SH-SY5Y (cell line): ENCODE results near the gene PPP1R14C.

Experiments
- GATA2 ChIP-seq: IDR thresholded peaks from 2 replicates; pipeline ENCODE4 v1.6.1; 2011; ENCODE audit warnings: mild to moderate bottlenecking, low read depth, low read length
- GATA3 ChIP-seq: IDR thresholded peaks from 2 replicates; pipeline ENCODE4 v1.6.1; 2011; ENCODE audit warnings: low read depth, mild to moderate bottlenecking, low read length, moderate library complexity

DNA sequence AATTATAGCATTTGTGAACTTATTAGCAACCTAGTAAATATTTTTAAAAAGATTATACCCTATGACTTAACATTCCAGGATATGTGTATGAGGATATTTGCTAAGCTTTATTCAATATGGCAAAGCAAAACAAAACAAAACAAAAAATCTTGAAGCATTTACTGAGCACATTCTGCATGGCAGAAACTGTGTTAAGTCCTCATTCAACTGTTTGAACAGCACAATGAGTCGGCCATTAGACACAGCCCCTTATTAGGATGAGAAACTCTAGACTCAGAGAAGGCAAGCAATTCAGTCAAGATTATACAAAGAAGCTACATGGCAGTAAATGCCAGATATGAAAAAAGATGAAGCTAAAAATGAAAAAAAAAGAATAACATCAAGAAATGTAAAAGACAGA lies 155.8 kb downstream of the PPP1R14C start:
- TF ChIP-seq GATA2 (no peak), GATA3 (no peak)
